ENCODE data around the gene TIMM13.
A peak's percentile ranks its signal among the peaks of the same experiment; 100 is the strongest.

Gene TIMM13

GRCh38 chr19:2438178-2438577, 10.8 kb upstream of the TIMM13 start:
- WGBS (ENCODE audit: insufficient coverage) = 98% methylated on average over 19 of the region's 20 CpGs
- Histone ChIP-seq H3K27ac (ENCODE audit: insufficient read depth in 1 of 2, low read depth in 1 of 2, low read length in 2 of 2, poor library complexity in 1 of 2, severe bottlenecking in 2 of 2) (no peak overlapping the region), H3K9me3 (ENCODE audit: control extremely low read depth in 1 of 5, control insufficient read depth in 4 of 5, insufficient read depth in 2 of 5, low read depth in 1 of 5, low read length in 4 of 5) (no peaks in the 10 kb centered on the region), H3K4me1 (ENCODE audit: control extremely low read depth in 1 of 4, control insufficient read depth in 4 of 4, insufficient read depth in 4 of 4, low read length in 3 of 4) (no peaks in the 10 kb centered on the region), H3K4me3 (ENCODE audit: control insufficient read depth in 1 of 7, extremely low read depth in 1 of 7, insufficient read depth in 4 of 7, low read depth in 2 of 7, low read length in 6 of 7) (no peak overlapping the region), H3K36me3 (ENCODE audit: control insufficient read depth in 4 of 4, insufficient read depth in 4 of 4, low read length in 3 of 4) (peaks cover 2 to 72% (median 44%) of the 10 kb centered on the region in 4 experiments), H3K27me3 (replicated peaks in 2 of 5; ENCODE audit: control insufficient read depth in 4 of 5, insufficient read depth in 5 of 5, low read length in 4 of 5) (no peaks in the 10 kb centered on the region)
- no peak for DNase-seq
- ChIA-PET CTCF (interaction anchor here (1.0 to 2.0 kb wide), 4 partner anchors 8 to 16 kb away, joined by 3 to 8 read pairs (median 4); partner anchors contain the start of gene TIMM13), POLR2A (no interaction called here)

DNA sequence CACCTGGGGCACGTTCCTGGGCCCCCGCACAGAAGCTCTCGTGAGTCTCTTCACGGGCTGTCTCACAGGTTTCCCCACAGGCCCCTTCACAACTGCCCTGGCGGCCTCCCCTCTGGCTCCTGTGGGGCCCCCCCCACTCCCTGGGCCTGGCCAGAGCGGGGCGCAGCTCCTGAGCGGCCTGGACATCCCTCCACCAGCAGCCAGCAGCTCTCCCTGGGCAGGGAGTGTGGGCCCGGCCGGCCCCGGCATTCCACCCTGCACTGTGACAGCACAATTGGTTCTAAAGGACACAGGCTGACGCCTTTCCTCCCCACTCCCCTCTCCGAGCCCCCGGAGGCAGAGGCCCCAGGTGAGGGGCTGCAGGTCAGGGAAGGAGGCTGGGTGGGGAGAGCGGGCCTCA, 9.5 kb upstream of the TIMM13 start:
- WGBS (ENCODE audit: insufficient coverage) = 95% methylated on average over 9 of the region's 15 CpGs
- no peaks in the 10 kb centered on the region for H3K4me1 ChIP-seq (ENCODE audit: control extremely low read depth in 1 of 4, control insufficient read depth in 4 of 4, insufficient read depth in 4 of 4, low read length in 3 of 4)
- no peaks in the 10 kb centered on the region for H3K27me3 ChIP-seq (replicated peaks in 2 of 5; ENCODE audit: control insufficient read depth in 4 of 5, insufficient read depth in 5 of 5, low read length in 4 of 5)
- no peak for DNase-seq
- POLR2A ChIA-PET = interaction anchor here (0.8 kb wide), 1 partner anchor 9 kb away, joined by 3 read pairs; no protein-coding TSS in a partner anchor
- no peak overlapping the region for H3K27ac ChIP-seq (ENCODE audit: insufficient read depth in 1 of 2, low read depth in 1 of 2, low read length in 2 of 2, poor library complexity in 1 of 2, severe bottlenecking in 2 of 2)
- CTCF ChIA-PET = interaction anchor here (2.0 kb wide), 1 partner anchor 9 kb away, joined by 8 read pairs; the partner anchor contains the start of gene TIMM13
- peaks cover 2 to 68% (median 40%) of the 10 kb centered on the region in 4 experiments for H3K36me3 ChIP-seq (ENCODE audit: control insufficient read depth in 4 of 4, insufficient read depth in 4 of 4, low read length in 3 of 4)
- no peak overlapping the region for H3K4me3 ChIP-seq (ENCODE audit: control insufficient read depth in 1 of 7, extremely low read depth in 1 of 7, insufficient read depth in 4 of 7, low read depth in 2 of 7, low read length in 6 of 7)
- H3K9me3 ChIP-seq (ENCODE audit: control extremely low read depth in 1 of 5, control insufficient read depth in 4 of 5, insufficient read depth in 2 of 5, low read depth in 1 of 5, low read length in 4 of 5) = no peaks in the 10 kb centered on the region

DNA sequence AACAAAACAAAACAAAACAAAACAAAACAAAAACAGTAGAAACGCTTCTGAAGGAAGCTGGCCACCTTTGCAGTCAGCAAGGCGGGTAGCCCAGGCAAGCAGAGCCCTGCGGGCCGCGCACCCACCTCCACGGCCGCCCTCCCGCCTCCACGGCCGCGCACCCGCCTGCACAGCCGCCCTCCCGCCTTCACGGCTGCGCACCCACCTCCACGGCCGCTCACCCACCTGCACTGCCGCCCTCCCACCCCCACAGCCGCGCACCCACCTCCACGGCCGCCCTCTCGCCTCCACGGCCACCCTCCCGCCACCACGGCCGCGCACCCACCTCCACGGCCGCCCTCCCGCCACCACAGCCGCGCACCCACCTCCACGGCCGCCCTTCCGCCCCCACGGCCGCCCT, 9.0 kb upstream of the TIMM13 start:
- ChIA-PET CTCF (interaction anchor here (2.0 kb wide), 1 partner anchor 8 kb away, joined by 8 read pairs; the partner anchor contains the start of gene TIMM13), POLR2A (interaction anchor here (0.8 kb wide), 1 partner anchor 9 kb away, joined by 3 read pairs; no protein-coding TSS in a partner anchor)
- no peaks in the 10 kb centered on the region for H3K27me3 ChIP-seq (replicated peaks in 2 of 5; ENCODE audit: control insufficient read depth in 4 of 5, insufficient read depth in 5 of 5, low read length in 4 of 5)
- H3K27ac ChIP-seq (ENCODE audit: insufficient read depth in 1 of 2, low read depth in 1 of 2, low read length in 2 of 2, poor library complexity in 1 of 2, severe bottlenecking in 2 of 2) = no peak overlapping the region
- 94% methylated on average over 17 of the region's 39 CpGs for WGBS (ENCODE audit: insufficient coverage)
- no peaks in the 10 kb centered on the region for H3K4me1 ChIP-seq (ENCODE audit: control extremely low read depth in 1 of 4, control insufficient read depth in 4 of 4, insufficient read depth in 4 of 4, low read length in 3 of 4)
- H3K4me3 ChIP-seq (ENCODE audit: control insufficient read depth in 1 of 7, extremely low read depth in 1 of 7, insufficient read depth in 4 of 7, low read depth in 2 of 7, low read length in 6 of 7) = no peak overlapping the region
- H3K9me3 ChIP-seq (ENCODE audit: control extremely low read depth in 1 of 5, control insufficient read depth in 4 of 5, insufficient read depth in 2 of 5, low read depth in 1 of 5, low read length in 4 of 5) = no peaks in the 10 kb centered on the region
- DNase-seq = no peak
- H3K36me3 ChIP-seq (ENCODE audit: control insufficient read depth in 4 of 4, insufficient read depth in 4 of 4, low read length in 3 of 4) = peaks cover 2 to 68% (median 37%) of the 10 kb centered on the region in 4 experiments

DNA sequence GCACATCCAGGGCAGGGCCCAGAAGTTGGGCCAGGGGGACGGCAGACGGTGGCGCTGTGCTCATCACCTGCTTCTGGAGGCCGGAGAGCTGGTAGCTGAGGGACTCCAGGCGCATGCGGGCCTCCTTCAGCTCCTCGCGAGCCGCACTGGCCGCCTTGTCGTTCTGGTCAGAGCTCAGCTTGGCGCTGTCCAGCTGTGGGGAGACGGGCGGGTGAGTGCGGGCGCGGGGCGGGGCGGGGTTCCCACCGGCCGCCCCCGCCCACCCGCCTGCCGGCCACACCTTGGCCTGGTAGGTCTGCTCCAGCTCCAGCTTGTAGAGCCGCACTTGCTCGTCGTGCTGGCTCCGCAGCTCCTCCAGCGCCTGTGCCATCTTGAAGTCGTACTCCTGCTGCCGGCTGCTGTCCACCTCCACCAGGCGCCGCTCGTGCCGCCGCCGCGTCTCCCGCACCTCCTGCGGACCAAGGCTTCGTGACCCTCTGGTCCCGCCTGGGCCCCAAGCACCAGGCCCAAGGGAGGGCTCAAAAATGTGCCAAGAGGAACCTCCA, 7.4 kb upstream of the TIMM13 start:
- CTCF ChIA-PET = no interaction called here
- H3K36me3 ChIP-seq (ENCODE audit: control insufficient read depth in 4 of 4, insufficient read depth in 4 of 4, low read length in 3 of 4) = peaks cover 2 to 75% (median 43%) of the 10 kb centered on the region in 4 experiments
- H3K9me3 ChIP-seq (ENCODE audit: control extremely low read depth in 1 of 5, control insufficient read depth in 4 of 5, insufficient read depth in 2 of 5, low read depth in 1 of 5, low read length in 4 of 5) = no peaks in the 10 kb centered on the region
- WGBS (ENCODE audit: insufficient coverage) = 98% methylated on average over 37 of the region's 42 CpGs
- no peak for DNase-seq
- POLR2A ChIA-PET = interaction anchor here (1.5 kb wide), 1 partner anchor 12 kb away, joined by 3 read pairs; no protein-coding TSS in a partner anchor
- no peaks in the 10 kb centered on the region for H3K27me3 ChIP-seq (replicated peaks in 2 of 5; ENCODE audit: control insufficient read depth in 4 of 5, insufficient read depth in 5 of 5, low read length in 4 of 5)
- no peaks in the 10 kb centered on the region for H3K4me1 ChIP-seq (ENCODE audit: control extremely low read depth in 1 of 4, control insufficient read depth in 4 of 4, insufficient read depth in 4 of 4, low read length in 3 of 4)
- H3K27ac ChIP-seq (ENCODE audit: insufficient read depth in 1 of 2, low read depth in 1 of 2, low read length in 2 of 2, poor library complexity in 1 of 2, severe bottlenecking in 2 of 2) = no peak overlapping the region
- no peak overlapping the region for H3K4me3 ChIP-seq (ENCODE audit: control insufficient read depth in 1 of 7, extremely low read depth in 1 of 7, insufficient read depth in 4 of 7, low read depth in 2 of 7, low read length in 6 of 7)

GRCh38 chr19:2434267-2434666, 6.9 kb upstream of the TIMM13 start:
- Histone ChIP-seq H3K9me3 (ENCODE audit: control extremely low read depth in 1 of 5, control insufficient read depth in 4 of 5, insufficient read depth in 2 of 5, low read depth in 1 of 5, low read length in 4 of 5) (no peaks in the 10 kb centered on the region), H3K27me3 (replicated peaks in 2 of 5; ENCODE audit: control insufficient read depth in 4 of 5, insufficient read depth in 5 of 5, low read length in 4 of 5) (no peaks in the 10 kb centered on the region), H3K27ac (ENCODE audit: insufficient read depth in 1 of 2, low read depth in 1 of 2, low read length in 2 of 2, poor library complexity in 1 of 2, severe bottlenecking in 2 of 2) (no peak overlapping the region), H3K4me3 (ENCODE audit: control insufficient read depth in 1 of 7, extremely low read depth in 1 of 7, insufficient read depth in 4 of 7, low read depth in 2 of 7, low read length in 6 of 7) (no peak overlapping the region), H3K36me3 (ENCODE audit: control insufficient read depth in 4 of 4, insufficient read depth in 4 of 4, low read length in 3 of 4) (peaks cover 2 to 78% (median 46%) of the 10 kb centered on the region in 4 experiments), H3K4me1 (ENCODE audit: control extremely low read depth in 1 of 4, control insufficient read depth in 4 of 4, insufficient read depth in 4 of 4, low read length in 3 of 4) (no peaks in the 10 kb centered on the region)
- ChIA-PET POLR2A (interaction anchor here (1.5 kb wide), 1 partner anchor 12 kb away, joined by 3 read pairs; no protein-coding TSS in a partner anchor), CTCF (no interaction called here)
- 98% methylated on average over 22 of the region's 22 CpGs for WGBS (ENCODE audit: insufficient coverage)
- no peak for DNase-seq

- DNase-seq = no peak
- 97% methylated on average over 21 of the region's 30 CpGs for WGBS (ENCODE audit: insufficient coverage)
- H3K9me3 ChIP-seq (ENCODE audit: control extremely low read depth in 1 of 5, control insufficient read depth in 4 of 5, insufficient read depth in 2 of 5, low read depth in 1 of 5, low read length in 4 of 5) = no peaks in the 10 kb centered on the region
- H3K4me3 ChIP-seq (ENCODE audit: control insufficient read depth in 1 of 7, extremely low read depth in 1 of 7, insufficient read depth in 4 of 7, low read depth in 2 of 7, low read length in 6 of 7) = no peak overlapping the region
- H3K27me3 ChIP-seq (replicated peaks in 2 of 5; ENCODE audit: control insufficient read depth in 4 of 5, insufficient read depth in 5 of 5, low read length in 4 of 5) = no peaks in the 10 kb centered on the region
- peaks cover 2 to 75% (median 47%) of the 10 kb centered on the region in 4 experiments for H3K36me3 ChIP-seq (ENCODE audit: control insufficient read depth in 4 of 4, insufficient read depth in 4 of 4, low read length in 3 of 4)
- H3K27ac ChIP-seq (ENCODE audit: insufficient read depth in 1 of 2, low read depth in 1 of 2, low read length in 2 of 2, poor library complexity in 1 of 2, severe bottlenecking in 2 of 2) = no peak overlapping the region
- H3K4me1 ChIP-seq (ENCODE audit: control extremely low read depth in 1 of 4, control insufficient read depth in 4 of 4, insufficient read depth in 4 of 4, low read length in 3 of 4) = no peaks in the 10 kb centered on the region
- CTCF ChIA-PET = no interaction called here
- POLR2A ChIA-PET = interaction anchor here (1.0 to 1.5 kb wide), 2 partner anchors 9 to 13 kb away, joined by 3 to 4 read pairs; no protein-coding TSS in a partner anchor
Observed at GRCh38 chr19:2433854-2434253, 6.5 kb upstream of the TIMM13 start.

DNA sequence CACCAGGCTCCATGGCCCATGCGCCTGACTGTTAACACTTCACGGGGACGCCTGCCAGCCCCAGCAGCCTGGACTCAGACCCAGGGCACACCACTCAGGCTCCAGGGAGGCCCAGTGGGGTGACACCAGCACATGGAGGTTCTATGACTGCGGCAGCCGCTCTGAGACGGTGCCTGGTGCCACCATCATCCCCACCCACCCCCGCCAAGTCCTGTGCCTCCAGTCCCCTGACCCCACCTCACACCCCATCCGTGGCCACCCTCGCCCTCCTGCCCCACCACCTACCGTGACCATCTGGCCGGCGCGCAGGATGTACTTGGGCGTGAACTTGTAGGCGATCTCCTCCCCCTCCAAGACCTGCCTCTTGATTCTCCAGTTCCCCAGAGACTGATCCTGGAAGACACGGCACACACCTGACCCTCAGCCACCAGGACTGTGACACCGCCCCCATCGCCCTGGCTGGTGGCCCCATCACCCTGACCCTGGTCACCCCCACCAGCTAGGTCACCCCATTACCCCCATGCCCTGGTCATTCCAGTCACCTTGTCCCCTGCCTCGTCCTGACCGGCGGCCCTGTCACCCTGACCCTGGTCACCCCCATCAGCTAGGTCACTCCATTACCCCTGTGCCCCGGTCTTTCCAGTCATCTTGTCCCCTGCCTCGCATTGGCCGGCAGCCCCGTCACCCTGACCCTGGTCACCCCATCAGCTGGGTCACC, 4.9 kb upstream of the TIMM13 start:
- H3K4me1 ChIP-seq (ENCODE audit: control extremely low read depth in 1 of 4, control insufficient read depth in 4 of 4, insufficient read depth in 4 of 4, low read length in 3 of 4) = peaks cover 2 to 9% (median 7%) of the 10 kb centered on the region in 4 experiments
- POLR2A ChIA-PET = no interaction called here
- H3K27me3 ChIP-seq (replicated peaks in 2 of 5; ENCODE audit: control insufficient read depth in 4 of 5, insufficient read depth in 5 of 5, low read length in 4 of 5) = no peaks in the 10 kb centered on the region
- peak overlapping the region in 1 of 2 experiments; percentile 25 for H3K27ac ChIP-seq (ENCODE audit: insufficient read depth in 1 of 2, low read depth in 1 of 2, low read length in 2 of 2, poor library complexity in 1 of 2, severe bottlenecking in 2 of 2)
- over 99% methylated on average over 20 of the region's 25 CpGs for WGBS (ENCODE audit: insufficient coverage)
- CTCF ChIA-PET = no interaction called here
- peaks cover 2 to 62% (median 38%) of the 10 kb centered on the region in 4 experiments for H3K36me3 ChIP-seq (ENCODE audit: control insufficient read depth in 4 of 4, insufficient read depth in 4 of 4, low read length in 3 of 4)
- no peaks in the 10 kb centered on the region for H3K9me3 ChIP-seq (ENCODE audit: control extremely low read depth in 1 of 5, control insufficient read depth in 4 of 5, insufficient read depth in 2 of 5, low read depth in 1 of 5, low read length in 4 of 5)
- no peak overlapping the region for H3K4me3 ChIP-seq (ENCODE audit: control insufficient read depth in 1 of 7, extremely low read depth in 1 of 7, insufficient read depth in 4 of 7, low read depth in 2 of 7, low read length in 6 of 7)
- no peak for DNase-seq
